Liver (tissue), 3 donors: Measurements from ENCODE around the gene NUP153.

ENCODE experiments used
- ATF3 ChIP-seq: IDR thresholded peaks from 2 replicates; pipeline ENCODE4 v1.6.1; 2016; ENCODE audit warnings: antibody characterized with exemption
- CTCF ChIP-seq: fragments of 150-350 bp; IDR thresholded peaks from 2 replicates; pipeline ENCODE4 v1.5.1; 2017; ENCODE audit warnings: improper control_type of control experiment, low read depth, low read length; ENCODE audit not compliant: missing input control
- FOXA1 ChIP-seq: IDR thresholded peaks from 2 replicates; pipeline ENCODE4 v1.6.1; 2016; ENCODE audit warnings: antibody characterized with exemption
- RAD21 ChIP-seq, 2 donors: IDR thresholded peaks; 2 replicates each; pipeline ENCODE4 v1.6.1; 2016; ENCODE audit warnings: antibody characterized with exemption in 2 of 2, mild to moderate bottlenecking in 2 of 2
- REST ChIP-seq: IDR thresholded peaks from 2 replicates; pipeline ENCODE4 v1.6.1; 2016; ENCODE audit warnings: antibody characterized with exemption, mild to moderate bottlenecking
- RXRA ChIP-seq, 2 donors: IDR thresholded peaks; 2 replicates each; pipeline ENCODE4 v1.6.1; 2017 to 2018; ENCODE audit warnings: antibody characterized with exemption in 2 of 2, mild to moderate bottlenecking in 1 of 2
- YY1 ChIP-seq: IDR thresholded peaks from 2 replicates; pipeline ENCODE4 v1.6.1; 2016; ENCODE audit warnings: antibody characterized with exemption, mild to moderate bottlenecking
- TF ChIP-seq, protein P1 (sequence below): IDR thresholded peaks from 2 replicates; pipeline ENCODE4 v1.6.1; 2016; ENCODE audit warnings: antibody characterized with exemption
- donor health status: healthy.
- donor health status: healthy.

DNA sequence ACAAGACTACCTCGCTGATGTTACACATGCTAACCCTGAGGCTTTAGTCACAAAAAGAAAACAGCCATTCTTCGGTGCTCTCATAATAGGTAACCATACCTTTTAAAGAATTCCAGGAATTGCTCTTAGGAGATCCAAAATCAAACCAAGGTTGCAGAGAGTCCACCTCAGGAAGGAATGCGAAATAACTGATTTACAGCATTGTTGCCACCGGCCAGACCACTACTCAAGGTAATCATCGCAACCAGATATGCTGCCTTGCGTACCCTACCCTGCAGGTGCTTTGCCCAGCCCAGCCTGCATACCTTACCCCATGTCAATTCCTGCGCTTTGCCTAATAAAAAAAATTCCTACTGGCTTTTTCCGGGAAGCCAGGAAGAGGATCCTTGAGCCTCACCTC, 27.0 kb downstream of the NUP153 start:
- no peak for TF ChIP-seq CTCF
- no peak for TF ChIP-seq RAD21 (IDR thresholded peaks at IDR 0.05)
- no peak for TF ChIP-seq REST
- TF ChIP-seq, protein P1, sequence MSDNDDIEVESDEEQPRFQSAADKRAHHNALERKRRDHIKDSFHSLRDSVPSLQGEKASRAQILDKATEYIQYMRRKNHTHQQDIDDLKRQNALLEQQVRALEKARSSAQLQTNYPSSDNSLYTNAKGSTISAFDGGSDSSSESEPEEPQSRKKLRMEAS: no peak
- no peak for TF ChIP-seq YY1
- TF ChIP-seq ATF3: no peak
- no peak for TF ChIP-seq RXRA (IDR thresholded peaks at IDR 0.05)
- TF ChIP-seq FOXA1: no peak
